NCI-H2196 treated with DMSO at 0.1 percent for 48 hours (cell line): ENCODE measurements around the gene SERPINA1.
"Not testable (repeated sequence)": the region's sequence is repeated elsewhere in the genome, so short reads cannot be mapped to it uniquely, and the experiment has no call there.

Source experiments
- DNase-seq: peaks from one replicate; lab custom pipeline; 2025; ENCODE audit not compliant: unreplicated experiment; lab: John Stamatoyannopoulos, UW

Gene SERPINA1

DNA sequence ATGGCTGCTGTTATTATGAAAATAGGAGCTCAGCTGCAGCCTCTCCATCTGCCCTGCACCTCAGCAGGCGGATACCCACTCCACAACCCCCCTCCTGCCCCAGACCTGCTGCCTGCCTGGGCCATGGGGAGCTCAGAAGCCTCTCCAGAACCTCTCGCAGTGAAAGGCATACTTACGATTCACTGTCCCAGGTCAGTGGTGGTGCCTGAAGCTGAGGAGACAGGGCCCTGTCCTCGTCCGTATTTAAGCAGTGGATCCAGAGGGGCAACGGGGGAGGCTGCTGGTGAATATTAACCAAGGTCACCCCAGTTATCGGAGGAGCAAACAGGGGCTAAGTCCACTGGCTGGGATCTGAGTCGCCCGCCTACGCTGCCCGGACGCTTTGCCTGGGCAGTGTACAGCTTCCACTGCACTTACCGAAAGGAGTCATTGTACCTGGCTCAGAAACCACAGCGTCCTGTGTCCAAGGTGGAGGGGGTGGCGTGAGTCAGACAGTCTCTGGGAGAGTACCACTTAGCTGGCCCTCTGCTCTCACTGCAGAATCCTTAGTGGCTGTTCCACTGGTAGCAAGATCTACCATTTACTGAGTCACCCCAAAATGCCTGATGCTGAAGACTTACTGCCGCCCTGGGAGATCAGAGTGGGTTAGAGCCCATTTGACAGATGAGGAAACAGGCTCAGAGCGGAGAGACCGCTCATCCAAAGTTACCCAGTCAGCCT, at the start of gene SERPINA1:
Gene SERPINA1 (minus strand): TSS at position 219 of the 720 bp plus-strand sequence. CDS start 5,365 bp downstream, outside the sequence.
- no peak for DNase-seq

DNA sequence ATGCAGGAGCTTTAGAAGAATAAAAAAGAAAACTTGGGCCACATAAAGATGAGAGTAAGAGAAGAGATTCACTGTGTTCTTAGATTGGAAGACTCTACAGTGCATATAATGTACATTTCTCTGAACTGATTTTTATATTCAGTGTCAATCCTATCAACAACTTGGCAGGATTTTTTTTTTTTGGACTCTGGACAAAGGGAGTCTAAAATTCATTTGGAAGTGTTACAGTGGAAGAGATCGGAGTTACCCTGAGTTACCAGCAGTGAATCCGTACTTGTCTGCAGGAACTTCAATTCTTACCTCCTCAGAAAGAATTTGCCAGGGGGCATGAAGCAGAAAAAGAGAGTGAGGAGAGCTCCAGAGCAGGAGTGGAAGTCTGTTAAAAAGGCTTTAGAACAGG, 40.2 kb upstream of the SERPINA1 start:
- DNase-seq = no peak

DNA sequence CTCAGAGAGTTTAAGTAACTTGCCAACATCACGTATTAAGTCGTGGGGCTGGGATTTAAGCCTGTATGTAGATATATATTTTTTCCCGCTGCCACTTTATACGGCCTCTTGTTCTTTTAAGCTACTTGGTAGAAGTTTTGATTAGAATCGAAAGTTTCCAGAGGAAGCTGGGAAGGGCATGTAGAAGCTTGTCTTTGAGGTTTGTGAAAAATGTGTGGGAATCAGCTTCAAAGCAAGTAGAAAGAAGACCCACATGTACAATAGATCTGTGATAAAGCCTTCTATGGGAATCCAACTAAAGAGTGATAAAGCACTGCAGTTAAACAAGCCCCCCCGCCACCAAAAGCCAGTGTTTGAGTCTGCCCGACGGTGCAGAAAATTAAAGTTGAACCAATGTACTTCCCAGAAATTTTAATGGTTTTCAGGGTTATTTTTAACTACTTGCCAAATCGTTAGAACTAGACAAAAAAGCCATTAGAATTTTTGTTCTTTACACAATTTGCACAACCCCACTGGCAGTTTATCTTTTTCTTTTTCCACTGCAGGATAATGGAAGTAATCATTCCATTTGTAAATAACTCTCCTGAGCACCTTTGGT, 38.7 kb upstream of the SERPINA1 start:
- DNase-seq = no peak

DNA sequence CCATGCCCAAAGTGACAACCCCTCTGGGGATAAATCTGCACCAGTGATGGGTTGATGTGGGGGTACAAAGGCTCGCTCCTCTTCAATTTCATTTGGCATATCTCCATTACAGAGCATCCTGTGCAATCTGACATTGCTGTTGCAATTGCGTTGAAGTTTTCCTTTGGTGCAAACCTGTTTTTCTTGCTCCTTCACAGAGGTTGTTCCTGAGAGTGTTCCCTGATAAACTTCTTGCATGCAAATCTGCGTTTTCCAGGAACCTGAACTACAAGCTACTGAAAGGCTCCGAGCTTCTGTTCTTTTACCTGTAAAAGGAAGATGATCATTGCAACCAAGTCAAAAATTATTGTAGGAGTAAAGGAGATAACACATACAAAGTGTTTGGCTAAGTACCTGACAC, 38.1 kb upstream of the SERPINA1 start:
- DNase-seq = no peak

DNA sequence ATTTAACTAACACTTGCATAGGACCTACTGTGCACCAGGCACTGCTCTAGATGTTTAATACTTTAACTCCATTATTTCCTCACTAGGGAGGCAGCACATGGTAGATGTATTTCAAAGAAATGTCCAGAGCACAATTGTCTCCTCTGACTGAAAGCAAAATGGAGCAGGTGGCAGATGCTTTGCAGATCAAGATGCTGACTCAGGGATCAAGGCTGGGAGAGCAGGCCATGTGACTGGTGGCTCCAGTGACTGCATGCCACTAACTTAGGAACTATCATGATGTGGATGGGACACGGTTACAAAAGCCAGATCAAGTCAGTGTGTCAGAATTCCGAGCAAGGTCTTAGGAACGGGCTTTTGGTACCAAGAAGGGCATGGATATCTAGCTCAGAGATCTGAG, 36.0 kb upstream of the SERPINA1 start:
- DNase-seq = no peak

- DNase-seq = no peak
Observed at GRCh38 chr14:94423453-94424056, 35.2 kb upstream of the SERPINA1 start.

DNA sequence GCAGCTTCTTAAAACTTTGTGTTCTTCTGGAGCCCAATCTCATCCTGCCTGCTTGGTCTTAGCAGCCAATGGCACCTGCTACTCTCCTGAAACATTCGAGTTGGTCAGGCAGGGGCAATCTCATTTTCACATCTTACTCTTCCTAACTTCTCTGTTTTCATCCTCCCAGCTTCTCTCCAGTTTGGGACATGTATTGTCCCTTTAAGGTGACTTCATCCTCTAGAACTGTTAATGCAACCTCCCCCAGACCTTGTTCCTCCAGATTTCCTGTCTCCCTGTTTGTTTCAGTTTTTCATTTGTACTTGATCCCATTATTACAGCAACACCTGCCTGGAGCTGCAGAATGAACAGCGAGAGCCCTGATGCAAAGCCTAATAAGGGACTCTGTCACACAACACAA, 32.9 kb upstream of the SERPINA1 start:
- DNase-seq = no peak

GRCh38 chr14:94417497-94418205, 29.2 kb upstream of the SERPINA1 start:
- not testable (repeated sequence) for DNase-seq

GRCh38 chr14:94412671-94413638, 24.6 kb upstream of the SERPINA1 start:
- DNase-seq = no peak

GRCh38 chr14:94411638-94412037, 23.2 kb upstream of the SERPINA1 start:
- no peak for DNase-seq

DNA sequence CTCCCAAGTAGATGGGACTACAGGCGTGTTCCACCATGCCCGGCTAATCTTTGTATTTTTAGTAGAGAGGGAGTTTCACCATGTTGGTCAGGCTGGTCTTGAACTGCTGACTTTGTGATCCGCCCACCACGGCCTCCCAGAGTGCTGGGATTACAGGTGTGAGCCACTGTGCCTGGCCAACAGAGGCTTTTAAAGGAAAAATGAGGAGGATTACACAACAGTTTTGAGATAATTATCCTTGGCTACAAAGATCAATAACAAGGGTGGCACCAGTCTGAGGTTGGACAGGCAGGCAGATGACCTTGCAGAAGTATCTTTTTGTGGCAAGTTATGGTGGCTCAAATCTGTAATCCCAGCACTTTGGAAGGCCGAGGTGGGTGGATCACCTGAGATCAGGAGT, 21.0 kb upstream of the SERPINA1 start:
- not testable (repeated sequence) for DNase-seq

DNA sequence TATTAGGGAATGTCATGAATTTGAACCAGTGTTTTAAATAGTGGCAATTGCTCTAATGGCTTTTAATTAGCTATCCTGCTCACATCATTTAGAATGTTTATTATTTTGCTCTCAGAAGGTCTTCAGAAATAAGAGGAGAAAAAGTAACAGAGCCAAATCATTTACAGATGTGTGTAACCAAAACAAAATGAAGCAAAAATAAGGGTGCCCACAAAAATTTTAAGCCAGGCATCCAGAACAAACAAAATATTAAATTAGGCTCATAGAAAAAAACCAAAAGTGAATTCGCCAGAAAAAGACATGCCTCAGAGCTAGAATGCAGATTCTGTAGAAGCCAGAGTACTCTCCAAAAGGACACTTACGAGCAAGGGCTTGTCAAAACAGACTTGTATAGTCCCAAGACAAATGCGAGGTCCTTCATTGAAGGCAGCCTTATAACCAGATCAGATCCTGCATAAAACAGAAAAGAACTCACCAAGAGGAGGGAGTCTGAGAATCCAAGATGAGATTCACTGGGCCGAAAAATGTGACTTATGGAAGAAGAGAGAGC, 20.2 kb upstream of the SERPINA1 start:
- no peak for DNase-seq

DNA sequence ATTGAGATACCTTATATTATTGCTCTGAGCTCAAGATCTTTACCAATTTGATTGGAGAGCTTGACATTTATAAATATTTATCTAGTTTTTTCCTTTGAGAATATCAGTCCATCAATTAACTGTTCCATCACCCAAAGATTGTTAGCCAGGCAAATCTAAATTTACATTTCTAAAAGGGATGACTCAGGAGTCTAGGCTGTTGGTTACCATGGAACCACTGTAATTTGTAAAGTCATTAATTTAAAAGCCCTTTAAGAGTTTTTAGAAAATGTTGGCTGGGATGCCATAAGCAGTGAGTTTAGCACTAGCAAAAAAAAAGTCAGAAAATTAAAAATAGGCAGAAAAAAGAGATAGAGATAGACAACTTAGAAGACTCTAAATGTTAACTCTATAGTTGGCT, 19.5 kb upstream of the SERPINA1 start:
- DNase-seq = no peak

DNA sequence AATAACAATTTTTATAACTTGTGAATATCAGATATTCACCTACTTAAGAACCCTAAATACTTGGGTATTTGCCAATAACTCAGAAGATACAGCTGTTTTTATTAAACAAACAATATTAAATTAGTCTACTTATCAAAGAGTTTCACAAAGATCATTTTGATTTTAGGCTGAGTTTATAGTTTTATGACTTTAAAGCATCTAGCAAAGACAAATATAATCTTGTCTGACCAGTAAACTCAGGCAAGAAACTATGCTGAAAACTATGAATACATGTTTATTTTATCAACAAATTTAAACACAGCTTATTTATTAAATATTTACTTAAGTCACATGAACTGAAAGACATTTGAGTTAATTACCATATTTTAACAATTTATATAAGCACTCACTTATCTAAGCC, 18.5 kb upstream of the SERPINA1 start:
- DNase-seq = no peak

GRCh38 chr14:94405486-94405885, 17.1 kb upstream of the SERPINA1 start:
- DNase-seq = no peak

- DNase-seq = no peak
Observed at GRCh38 chr14:94404561-94404960, 16.2 kb upstream of the SERPINA1 start.

DNA sequence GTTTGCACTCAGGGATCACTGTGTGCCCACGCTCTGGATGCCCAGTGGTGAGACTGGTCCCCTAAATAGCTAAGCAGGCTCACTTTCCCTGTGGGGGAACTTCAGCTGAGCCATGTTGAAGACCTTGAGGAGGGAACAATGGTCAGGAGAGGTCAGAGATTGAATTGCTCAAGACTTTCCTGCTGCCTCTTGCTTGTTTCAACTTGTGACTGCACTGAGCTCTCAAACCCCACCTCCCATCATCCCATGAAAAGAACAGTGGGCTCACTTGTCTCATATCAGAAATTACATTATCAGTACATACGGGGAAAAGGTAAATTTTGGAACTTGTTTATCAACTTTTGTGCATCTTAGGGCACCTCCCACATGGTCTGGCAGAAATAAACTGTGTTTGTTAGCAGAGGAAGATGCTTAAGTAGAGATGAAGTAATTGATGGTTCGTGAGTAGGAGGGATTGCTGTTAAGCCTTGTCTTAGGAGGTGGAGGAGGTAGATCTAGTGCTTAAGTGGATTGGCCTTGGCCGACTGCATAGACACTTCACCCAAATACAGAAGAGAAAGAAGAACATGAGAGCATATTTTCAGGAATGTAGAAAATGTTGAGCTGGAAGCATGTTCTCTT, 15.0 kb upstream of the SERPINA1 start:
- DNase-seq = no peak

- DNase-seq = no peak
Observed at GRCh38 chr14:94401083-94401482, 12.7 kb upstream of the SERPINA1 start.

GRCh38 chr14:94400422-94400841, 12.0 kb upstream of the SERPINA1 start:
- no peak for DNase-seq

- no peak for DNase-seq
Observed at GRCh38 chr14:94398536-94398935, 10.1 kb upstream of the SERPINA1 start.
